Lower leg skin (tissue), 3 donors: ENCODE results near the gene DOCK7.

ENCODE experiments used
- CTCF ChIP-seq, 3 donors: fragments of 450-650 bp; IDR thresholded peaks; one replicate each; pipeline ENCODE4 v1.5.1; 2016; ENCODE audit warnings: antibody characterized with exemption in 3 of 3, mild to moderate bottlenecking in 3 of 3, moderate library complexity in 2 of 3
- POLR2A ChIP-seq, 2 donors: fragments of 450-650 bp; IDR thresholded peaks; one replicate each; pipeline ENCODE4 v1.6.1; 2016 to 2017; ENCODE audit warnings: antibody characterized with exemption in 2 of 2, mild to moderate bottlenecking in 1 of 2, moderate library complexity in 1 of 2

- TF ChIP-seq CTCF (IDR thresholded peaks at IDR 0.05) (no peak), POLR2A (IDR thresholded peaks at IDR 0.05) (no peak)
These were observed 94.3 kb downstream of the DOCK7 start for GRCh38 chr1:62593825-62594394.
